D721Med (cell line): Measurements from ENCODE around the gene TRIM24.

Experiments used
- DNase-seq: peaks from one replicate; pipeline ENCODE4 v3.0.0; 2011; ENCODE audit warnings: low spot score; ENCODE audit not compliant: insufficient read length
- FAIRE-seq: peaks from 2 replicates; lab custom pipeline; 2011; peaks lifted over from hg19 to GRCh38; lab: Jason Lieb, UNC
- TF ChIP-seq, protein P1 (sequence below): IDR thresholded peaks from 2 replicates; pipeline ENCODE4 v1.5.1; 2012; ENCODE audit warnings: mild to moderate bottlenecking, control low read depth; ENCODE audit not compliant: insufficient read depth; ENCODE audit errors: missing control alignments

The TRIM24 gene

DNA sequence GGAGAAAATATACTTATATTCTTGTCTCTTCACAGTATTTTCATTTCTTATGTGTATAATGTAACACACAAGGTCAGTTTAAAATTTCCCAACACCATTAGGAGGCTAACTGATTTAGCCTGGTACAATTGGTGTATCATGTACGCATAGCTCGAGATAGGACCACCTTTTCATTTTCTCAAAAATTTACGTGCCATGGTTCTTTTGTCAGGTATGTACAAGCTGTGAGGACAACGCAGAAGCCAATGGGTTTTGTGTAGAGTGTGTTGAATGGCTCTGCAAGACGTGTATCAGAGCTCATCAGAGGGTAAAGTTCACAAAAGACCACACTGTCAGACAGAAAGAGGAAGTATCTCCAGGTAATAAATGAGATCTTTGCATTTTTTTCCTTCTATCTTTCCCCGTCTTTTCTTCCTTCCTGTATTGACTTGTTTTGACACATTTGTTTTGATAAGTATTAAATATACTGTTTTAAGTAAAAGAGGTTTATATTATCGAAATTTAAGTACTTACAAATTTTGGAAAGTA is 55.0 kb downstream of the TRIM24 start:
- no peak for DNase-seq

GRCh38 chr7:138519061-138519798 is 59.2 kb downstream of the TRIM24 start:
- no peak for DNase-seq
- no peak for FAIRE-seq
- TF ChIP-seq, protein P1, sequence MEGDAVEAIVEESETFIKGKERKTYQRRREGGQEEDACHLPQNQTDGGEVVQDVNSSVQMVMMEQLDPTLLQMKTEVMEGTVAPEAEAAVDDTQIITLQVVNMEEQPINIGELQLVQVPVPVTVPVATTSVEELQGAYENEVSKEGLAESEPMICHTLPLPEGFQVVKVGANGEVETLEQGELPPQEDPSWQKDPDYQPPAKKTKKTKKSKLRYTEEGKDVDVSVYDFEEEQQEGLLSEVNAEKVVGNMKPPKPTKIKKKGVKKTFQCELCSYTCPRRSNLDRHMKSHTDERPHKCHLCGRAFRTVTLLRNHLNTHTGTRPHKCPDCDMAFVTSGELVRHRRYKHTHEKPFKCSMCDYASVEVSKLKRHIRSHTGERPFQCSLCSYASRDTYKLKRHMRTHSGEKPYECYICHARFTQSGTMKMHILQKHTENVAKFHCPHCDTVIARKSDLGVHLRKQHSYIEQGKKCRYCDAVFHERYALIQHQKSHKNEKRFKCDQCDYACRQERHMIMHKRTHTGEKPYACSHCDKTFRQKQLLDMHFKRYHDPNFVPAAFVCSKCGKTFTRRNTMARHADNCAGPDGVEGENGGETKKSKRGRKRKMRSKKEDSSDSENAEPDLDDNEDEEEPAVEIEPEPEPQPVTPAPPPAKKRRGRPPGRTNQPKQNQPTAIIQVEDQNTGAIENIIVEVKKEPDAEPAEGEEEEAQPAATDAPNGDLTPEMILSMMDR, result no peak

More for the DNA sequence above, 55.0 kb downstream of the TRIM24 start:
- TF ChIP-seq, protein P1, result no peak
- no peak for FAIRE-seq

DNA sequence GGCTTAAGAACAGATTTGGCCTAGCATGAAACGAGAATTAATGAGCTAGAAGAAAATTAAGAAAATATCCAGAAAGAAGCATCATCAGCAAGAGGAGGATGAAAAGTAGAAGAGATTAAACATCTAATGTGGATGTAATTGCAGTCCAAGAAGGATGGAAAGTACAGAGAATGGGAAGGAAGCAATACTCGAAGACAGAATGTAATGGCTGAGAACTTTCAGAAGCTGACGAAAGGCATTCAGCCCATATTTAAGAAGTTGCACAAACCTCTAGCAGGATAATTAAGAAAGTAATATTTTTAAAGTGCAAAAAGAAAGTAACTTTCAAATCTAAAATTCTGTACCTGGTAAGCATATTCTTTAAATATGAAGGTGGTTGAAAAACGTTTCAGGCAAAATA is 60.7 kb downstream of the TRIM24 start:
- TF ChIP-seq, protein P1, result no peak
- no peak for DNase-seq
- no peak for FAIRE-seq

DNA sequence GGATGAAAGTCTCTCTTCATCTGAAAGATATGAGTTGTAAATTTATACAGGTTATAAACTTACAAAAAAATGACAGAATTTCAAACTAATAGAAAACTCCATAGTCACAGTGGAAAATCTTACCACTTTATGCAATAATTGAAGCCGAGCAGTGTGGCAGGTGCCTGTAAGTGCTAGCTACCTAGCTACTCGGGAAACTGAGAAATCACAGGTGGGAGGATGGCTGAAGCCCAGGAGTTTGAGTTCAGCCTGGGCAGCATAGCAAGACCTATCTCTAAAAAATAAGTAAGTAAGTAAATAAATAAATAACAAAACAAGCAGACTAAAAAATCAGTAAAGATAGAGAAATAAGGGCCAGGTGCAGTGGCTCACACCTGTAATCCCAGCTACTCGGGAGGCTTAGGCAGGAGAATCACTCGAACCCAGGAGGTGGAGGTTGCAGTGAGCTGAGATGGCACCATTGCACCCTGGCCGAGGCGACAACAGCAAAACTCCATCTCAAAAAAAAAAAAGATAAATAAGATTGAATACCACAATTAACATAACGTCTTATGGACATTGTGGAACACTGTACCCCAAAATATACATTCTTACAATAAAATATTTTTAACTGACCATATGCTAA is 61.9 kb downstream of the TRIM24 start:
- DNase-seq (no peak), FAIRE-seq (no peak)
- TF ChIP-seq, protein P1, result no peak

DNA sequence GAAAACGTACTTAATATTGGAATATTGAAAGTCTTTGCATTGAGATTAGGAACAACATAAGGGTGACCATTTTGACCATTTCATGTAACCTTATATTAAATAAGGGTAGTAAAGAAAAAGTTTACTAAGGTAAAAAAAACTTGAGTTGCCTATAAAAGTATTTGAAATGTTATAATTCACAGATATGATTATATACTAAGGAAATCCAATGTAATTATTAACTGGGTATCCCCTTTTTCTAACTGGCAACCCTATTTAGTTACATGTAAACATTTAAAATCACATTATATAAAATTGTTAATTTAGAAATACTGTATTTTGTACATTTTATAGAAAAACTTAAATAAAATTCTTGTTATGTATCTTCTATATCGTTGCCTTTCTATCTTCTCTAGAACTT is 64.2 kb downstream of the TRIM24 start:
- TF ChIP-seq, protein P1, result no peak
- no peak for FAIRE-seq
- DNase-seq, result no peak

DNA sequence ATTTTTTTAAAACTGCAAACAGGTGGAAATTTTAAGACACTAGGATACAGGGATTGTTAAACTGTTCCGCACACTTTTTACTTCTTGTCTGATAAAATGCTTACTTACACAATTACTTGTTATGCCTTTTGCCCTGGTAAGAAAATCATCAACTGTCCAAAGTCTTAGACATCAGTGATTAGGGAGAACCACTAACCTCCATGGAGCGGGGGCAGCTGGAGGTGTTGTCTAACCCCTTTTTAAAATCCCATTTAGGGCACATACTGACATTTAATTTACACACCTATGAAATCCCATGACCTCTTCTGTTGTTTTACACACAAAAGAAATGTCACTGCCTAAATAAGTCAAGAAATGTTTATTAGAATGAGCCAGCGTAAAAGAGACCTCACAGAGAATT is 65.7 kb downstream of the TRIM24 start:
- FAIRE-seq (no peak), DNase-seq (no peak)
- TF ChIP-seq, protein P1, result no peak
